ENCODE data around the gene NADSYN1.

Gene NADSYN1

DNA sequence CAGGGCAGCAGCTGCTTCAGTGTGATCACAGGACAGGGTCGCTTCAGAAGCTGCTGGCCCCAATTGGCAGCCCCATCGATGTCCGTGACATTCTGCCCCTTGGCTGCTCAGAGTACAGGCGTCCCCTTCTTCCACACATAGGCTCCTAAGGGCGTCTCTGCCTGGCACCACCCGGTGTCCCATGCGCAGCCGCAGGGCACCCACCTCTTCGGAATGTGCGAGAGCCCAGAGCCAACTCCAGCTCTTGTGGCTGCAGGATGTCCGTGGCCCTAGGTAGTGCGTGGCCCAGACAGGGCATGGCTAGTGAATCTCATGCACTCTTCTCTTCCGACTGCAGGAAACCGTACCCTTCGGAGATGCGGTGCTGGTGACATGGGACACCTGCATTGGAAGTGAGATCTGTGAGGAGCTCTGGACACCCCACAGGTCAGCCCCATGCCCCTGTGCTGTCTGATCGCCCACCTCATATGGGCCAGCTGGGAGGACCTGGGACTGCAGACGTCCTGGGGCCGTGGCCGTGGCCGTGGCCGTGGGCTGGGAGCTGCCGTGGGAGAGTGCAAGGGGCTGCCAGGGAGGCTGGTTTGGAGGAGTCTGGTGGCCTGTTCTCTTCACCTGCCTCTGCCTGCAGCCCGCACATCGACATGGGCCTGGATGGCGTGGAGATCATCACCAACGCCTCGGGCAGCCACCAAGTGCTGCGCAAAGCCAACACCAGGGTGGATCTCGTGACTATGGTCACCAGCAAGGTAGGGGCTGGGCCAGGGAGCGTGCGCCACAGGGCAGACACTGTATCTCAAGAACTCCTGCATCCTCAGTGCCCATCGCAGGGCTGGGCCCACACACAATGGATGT lies 20.2 kb downstream of the NADSYN1 start:
- Mint-ChIP-seq H3K9me3 (no peaks in the 10 kb centered on the region), H3K27ac (no peak overlapping the region), H3K27me3 (no peaks in the 10 kb centered on the region), H3K4me3 (no peak overlapping the region), H3K4me1 (no peaks in the 10 kb centered on the region)
- DNase-seq (no peak), ATAC-seq (no peak)

- H3K9me3 Mint-ChIP-seq = no peaks in the 10 kb centered on the region
- no peaks in the 10 kb centered on the region for H3K4me1 Mint-ChIP-seq
- no peak overlapping the region for H3K27ac Mint-ChIP-seq
- H3K4me3 Mint-ChIP-seq = no peak overlapping the region
- DNase-seq = no peak
- no peak for ATAC-seq
- no peaks in the 10 kb centered on the region for H3K27me3 Mint-ChIP-seq
Measured at GRCh38 chr11:71473793-71474080, 20.7 kb downstream of the NADSYN1 start.

GRCh38 chr11:71474141-71474770 lies 21.3 kb downstream of the NADSYN1 start:
- H3K4me3 Mint-ChIP-seq = no peak overlapping the region
- no peak for DNase-seq
- peak overlapping the region in 1 of 2 donors; percentile 63 for H3K27ac Mint-ChIP-seq
- H3K4me1 Mint-ChIP-seq = no peaks in the 10 kb centered on the region
- H3K9me3 Mint-ChIP-seq = no peaks in the 10 kb centered on the region
- no peaks in the 10 kb centered on the region for H3K27me3 Mint-ChIP-seq
- no peak for ATAC-seq

DNA sequence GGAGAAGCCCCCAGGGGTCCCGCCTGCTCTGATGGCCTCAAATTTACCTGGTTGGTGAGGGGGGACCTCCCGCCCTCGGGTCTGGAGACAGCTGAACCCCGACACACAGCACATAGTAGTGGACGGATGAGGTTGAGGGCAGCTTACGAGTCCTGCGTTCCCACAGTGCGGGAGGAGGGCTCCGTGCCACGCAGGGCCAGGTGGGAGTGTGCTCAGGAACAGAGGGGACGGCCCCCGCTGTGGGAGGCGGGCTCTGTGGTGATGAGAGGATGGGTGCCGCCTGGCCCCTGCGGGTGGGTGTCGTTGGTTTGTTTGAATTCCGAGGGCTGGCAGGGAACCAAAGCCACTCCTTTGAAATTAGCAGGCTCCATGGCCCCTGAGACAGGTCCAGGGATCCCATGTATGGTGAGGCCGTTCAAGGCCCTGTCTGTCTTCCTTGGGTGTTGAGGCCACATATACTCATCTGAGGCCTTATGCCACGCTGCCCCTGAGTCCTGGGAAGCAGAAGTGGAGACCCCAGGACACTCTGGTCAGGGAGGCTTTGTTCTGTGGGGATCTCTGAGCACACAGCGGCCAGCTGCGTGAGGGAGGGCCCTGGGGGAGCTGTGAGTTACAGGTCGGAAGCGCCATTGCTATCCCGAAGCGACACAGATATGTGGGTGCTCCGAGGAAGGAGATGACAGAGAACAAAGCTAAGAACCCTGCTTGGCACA lies 21.9 kb downstream of the NADSYN1 start:
- no peak for DNase-seq
- Mint-ChIP-seq H3K27me3 (no peaks in the 10 kb centered on the region), H3K4me3 (no peak overlapping the region), H3K4me1 (no peaks in the 10 kb centered on the region), H3K9me3 (no peaks in the 10 kb centered on the region), H3K27ac (no peak overlapping the region)
- no peak for ATAC-seq

DNA sequence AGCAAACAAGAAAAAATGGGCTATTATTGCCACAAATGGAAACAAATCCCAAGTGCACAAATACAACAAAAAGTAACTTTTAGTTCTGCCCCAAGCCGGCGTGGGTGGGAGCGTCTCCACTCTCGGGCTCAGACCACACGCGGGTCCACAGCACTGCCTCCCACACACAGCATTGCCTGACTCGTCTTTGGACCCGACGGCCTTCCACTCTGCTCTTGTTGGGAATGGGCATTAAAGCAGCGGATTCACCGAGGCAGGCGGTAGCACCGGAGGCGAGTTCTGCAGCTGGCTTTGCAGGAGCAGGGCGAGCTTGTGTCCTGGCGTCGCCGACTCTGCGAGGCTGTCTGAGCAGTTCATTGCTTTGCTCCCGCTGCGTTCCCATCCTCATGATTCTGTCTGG lies 23.0 kb downstream of the NADSYN1 start:
- no peak overlapping the region for H3K4me3 Mint-ChIP-seq

DNA sequence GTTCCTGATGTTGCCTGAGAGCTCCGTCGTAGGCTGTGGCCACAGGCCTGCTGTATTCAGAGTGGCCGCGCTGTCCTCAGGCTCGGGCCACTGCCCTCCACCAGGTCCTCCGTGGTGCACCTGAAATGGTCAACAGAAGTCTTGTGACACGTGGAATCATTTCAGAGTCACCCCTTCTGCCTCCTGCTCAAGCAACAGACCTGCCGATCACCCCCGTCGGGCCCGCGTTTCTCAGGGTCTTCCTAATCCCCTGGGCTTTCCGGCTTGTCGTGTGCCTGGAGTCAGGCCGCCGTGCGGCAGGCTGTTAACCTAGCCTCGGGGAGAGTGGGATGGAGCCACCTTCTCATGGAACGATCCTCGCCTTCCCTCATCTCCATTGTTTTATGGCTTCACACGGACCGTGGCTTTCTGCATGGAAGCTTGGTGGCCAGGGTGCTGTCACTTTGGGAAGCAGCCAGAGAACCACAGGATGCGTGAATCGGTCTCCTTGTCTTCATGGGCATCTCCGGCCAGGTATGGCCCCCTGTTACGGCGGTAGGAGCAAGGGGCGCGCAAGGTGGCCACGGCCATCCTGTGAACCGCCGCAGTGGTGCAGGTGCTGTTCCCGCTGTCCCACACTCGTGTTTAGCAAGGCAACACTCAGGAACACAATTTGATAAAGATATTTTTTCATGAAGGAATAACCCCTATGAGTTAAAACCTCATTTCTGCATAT lies 24.1 kb downstream of the NADSYN1 start:
- Mint-ChIP-seq H3K4me1 (no peaks in the 10 kb centered on the region), H3K4me3 (no peak overlapping the region), H3K9me3 (no peaks in the 10 kb centered on the region), H3K27ac (no peak overlapping the region), H3K27me3 (no peaks in the 10 kb centered on the region)
- ATAC-seq (no peak), DNase-seq (no peak)

More for the DNA sequence above, 23.0 kb downstream of the NADSYN1 start:
- DNase-seq (no peak), ATAC-seq (no peak)
- Mint-ChIP-seq H3K27me3 (no peaks in the 10 kb centered on the region), H3K4me1 (no peaks in the 10 kb centered on the region), H3K27ac (no peak overlapping the region), H3K9me3 (no peaks in the 10 kb centered on the region)

GRCh38 chr11:71477641-71478527 lies 24.9 kb downstream of the NADSYN1 start:
- DNase-seq (no peak), ATAC-seq (no peak)
- no peaks in the 10 kb centered on the region for H3K27me3 Mint-ChIP-seq
- H3K9me3 Mint-ChIP-seq = no peaks in the 10 kb centered on the region
- H3K27ac Mint-ChIP-seq = peak overlapping the region; percentile 19 to 63
- no peaks in the 10 kb centered on the region for H3K4me1 Mint-ChIP-seq
- H3K4me3 Mint-ChIP-seq = no peak overlapping the region

GRCh38 chr11:71478528-71478840 lies 25.5 kb downstream of the NADSYN1 start:
- no peaks in the 10 kb centered on the region for H3K27me3 Mint-ChIP-seq
- H3K4me3 Mint-ChIP-seq = no peak overlapping the region
- no peak for DNase-seq
- H3K4me1 Mint-ChIP-seq = no peaks in the 10 kb centered on the region
- no peaks in the 10 kb centered on the region for H3K9me3 Mint-ChIP-seq
- no peak overlapping the region for H3K27ac Mint-ChIP-seq
- ATAC-seq = no peak

DNA sequence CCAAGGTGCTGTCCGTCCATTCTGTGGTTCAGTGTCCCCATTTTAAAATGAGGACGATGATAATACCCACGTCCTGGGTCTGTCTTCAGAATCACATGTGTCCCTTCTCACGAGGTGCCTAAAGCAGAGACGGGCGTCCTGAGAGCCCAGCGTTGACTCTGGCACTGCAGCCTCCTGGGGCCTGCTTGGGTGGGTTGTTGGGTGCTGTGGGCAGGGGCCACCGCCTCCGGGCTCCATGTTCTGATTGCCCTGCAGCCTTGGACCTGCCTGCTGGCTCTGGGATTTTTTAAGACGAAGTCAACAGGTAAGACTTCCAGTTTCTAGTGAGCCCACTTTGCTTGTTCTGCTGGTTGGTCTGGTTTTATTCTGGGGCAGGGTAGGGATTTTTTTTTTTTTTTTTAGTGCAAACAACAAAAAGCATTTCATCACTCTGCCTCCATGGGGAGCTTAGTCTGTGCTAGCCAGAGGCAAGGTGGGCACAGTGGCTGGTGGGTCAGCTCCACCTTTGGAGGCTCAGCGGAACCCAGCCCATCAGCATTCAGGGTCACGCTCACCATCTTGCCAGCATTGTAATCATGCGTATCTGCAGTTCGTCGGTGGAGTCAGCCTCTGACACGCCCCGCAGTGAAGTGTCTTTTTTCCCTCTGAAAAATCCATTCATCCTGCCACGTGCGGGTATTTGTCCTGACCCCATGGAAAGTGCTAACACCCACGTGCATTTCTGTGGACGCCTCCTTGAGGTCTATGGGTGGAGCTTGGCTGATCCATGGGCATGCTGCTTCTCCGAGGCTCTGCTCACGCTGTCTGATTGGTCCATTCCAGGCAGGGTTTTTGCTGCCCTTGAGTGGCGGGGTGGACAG lies 28.3 kb downstream of the NADSYN1 start:
- no peaks in the 10 kb centered on the region for H3K27me3 Mint-ChIP-seq

DNA sequence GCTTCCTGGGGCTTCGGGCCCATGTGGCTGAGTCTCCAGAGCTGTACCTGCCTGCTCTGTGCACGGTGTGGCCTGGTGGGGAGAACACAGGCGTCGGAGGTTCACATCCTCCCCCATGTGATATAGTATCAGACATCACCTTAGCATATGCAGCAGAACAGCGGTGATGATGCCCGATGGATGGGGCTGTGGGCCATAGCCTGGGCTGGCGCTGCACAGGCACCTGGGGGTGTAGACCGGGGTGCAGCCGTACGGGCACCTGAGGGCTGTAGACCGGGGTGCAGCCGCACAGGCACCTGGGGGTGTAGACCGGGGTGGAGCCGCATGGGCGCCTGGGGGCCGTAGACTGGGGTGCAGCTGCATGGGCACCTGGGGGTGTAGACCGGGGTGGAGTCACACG lies 29.2 kb downstream of the NADSYN1 start:
- no peaks in the 10 kb centered on the region for H3K9me3 Mint-ChIP-seq
- DNase-seq = no peak
- peak; percentile 39 for ATAC-seq
- H3K27me3 Mint-ChIP-seq = no peaks in the 10 kb centered on the region
- no peaks in the 10 kb centered on the region for H3K4me1 Mint-ChIP-seq
- H3K4me3 Mint-ChIP-seq = no peak overlapping the region
- no peak overlapping the region for H3K27ac Mint-ChIP-seq

More for the DNA sequence above, 28.3 kb downstream of the NADSYN1 start:
- ATAC-seq (no peak), DNase-seq (no peak)
- Mint-ChIP-seq H3K27ac (peak overlapping the region in 1 of 2 donors; percentile 37), H3K4me1 (no peaks in the 10 kb centered on the region), H3K9me3 (no peaks in the 10 kb centered on the region), H3K4me3 (no peak overlapping the region)

DNA sequence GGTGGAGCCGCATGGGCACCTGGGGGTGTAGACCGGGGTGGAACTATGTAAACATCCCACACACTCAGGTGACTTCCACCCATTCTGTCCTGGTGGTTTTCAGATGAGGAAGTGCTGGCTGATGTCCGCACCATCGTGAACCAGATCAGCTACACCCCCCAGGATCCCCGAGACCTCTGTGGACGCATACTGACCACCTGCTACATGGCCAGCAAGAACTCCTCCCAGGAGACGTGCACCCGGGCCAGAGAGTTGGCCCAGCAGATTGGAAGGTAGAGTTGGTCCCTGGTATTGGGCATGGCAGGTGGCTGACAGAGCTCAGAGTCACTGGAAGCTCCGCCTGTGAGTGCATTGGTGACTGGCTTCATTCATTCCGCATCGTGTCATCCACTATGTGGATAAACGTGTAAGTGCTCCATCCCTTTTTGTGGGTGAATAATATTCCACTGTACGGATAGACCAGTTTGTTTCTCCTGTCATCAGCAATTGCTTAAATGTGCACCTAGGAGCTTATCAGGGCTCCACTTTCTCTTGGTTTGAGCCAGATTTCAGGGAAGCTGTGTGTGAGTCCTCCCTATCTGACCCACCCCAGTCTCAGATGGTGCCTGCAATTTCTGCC lies 29.9 kb downstream of the NADSYN1 start:
- Mint-ChIP-seq H3K9me3 (no peaks in the 10 kb centered on the region), H3K4me1 (peaks cover under 1% of the 10 kb centered on the region), H3K27ac (no peak overlapping the region), H3K4me3 (no peak overlapping the region), H3K27me3 (no peaks in the 10 kb centered on the region)
- DNase-seq (no peak), ATAC-seq (no peak)

- Mint-ChIP-seq H3K27me3 (no peaks in the 10 kb centered on the region), H3K4me3 (no peak overlapping the region), H3K9me3 (no peaks in the 10 kb centered on the region), H3K27ac (no peak overlapping the region), H3K4me1 (peaks cover 9% of the 10 kb centered on the region)
- DNase-seq (no peak), ATAC-seq (no peak)
Measured at GRCh38 chr11:71483692-71484091, 30.7 kb downstream of the NADSYN1 start.

DNA sequence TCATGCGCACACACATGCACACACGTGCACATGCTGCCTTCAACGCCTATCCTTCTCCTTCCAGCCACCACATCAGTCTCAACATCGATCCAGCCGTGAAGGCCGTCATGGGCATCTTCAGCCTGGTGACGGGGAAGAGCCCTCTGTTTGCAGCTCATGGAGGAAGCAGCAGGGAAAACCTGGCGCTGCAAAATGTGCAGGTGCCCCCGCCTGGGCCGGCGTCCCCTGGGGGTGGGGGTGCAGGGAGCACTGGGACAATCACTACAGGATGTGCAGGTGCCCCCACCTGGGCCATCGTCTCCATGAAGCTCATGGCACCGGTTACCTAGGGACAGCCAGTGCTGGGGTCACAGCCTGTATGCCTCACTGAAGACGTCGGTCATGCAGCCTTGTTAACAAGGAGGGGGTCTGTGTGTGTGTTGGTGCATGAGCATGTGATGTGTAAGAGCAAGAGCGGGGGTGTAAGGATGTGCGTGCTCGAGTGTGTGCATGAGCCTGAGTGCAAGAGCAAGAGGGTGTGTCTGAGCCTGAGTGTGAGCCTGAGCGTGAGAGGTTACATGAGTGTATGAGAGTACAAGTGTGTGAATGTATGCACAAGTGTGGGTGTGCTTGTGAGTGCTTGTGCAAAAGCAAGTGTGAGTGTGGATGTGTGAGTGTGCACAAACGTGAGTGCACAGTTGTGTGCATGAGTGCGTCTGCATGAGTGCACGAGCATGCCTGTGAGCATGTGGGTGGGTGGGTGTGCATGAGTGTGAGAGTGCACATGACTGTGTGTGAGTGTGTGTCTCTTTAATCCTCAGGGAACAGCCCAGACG lies 31.5 kb downstream of the NADSYN1 start:
- H3K27ac Mint-ChIP-seq = no peak overlapping the region
- H3K4me3 Mint-ChIP-seq = no peak overlapping the region
- H3K9me3 Mint-ChIP-seq = no peaks in the 10 kb centered on the region
- H3K27me3 Mint-ChIP-seq = no peaks in the 10 kb centered on the region
- peaks cover 16% of the 10 kb centered on the region for H3K4me1 Mint-ChIP-seq
- DNase-seq (no peak), ATAC-seq (no peak)
